GM18517 (cell line): ENCODE results near the gene FBXL22.

Source experiments
- ATAC-seq: cut with Tn5 transposase; IDR thresholded peaks from one replicate; pipeline ENCODE4 v1.9.1; 2021; ENCODE audit warnings: mild to moderate bottlenecking, moderate library complexity; ENCODE audit not compliant: unreplicated experiment

FBXL22 gene, protein sequence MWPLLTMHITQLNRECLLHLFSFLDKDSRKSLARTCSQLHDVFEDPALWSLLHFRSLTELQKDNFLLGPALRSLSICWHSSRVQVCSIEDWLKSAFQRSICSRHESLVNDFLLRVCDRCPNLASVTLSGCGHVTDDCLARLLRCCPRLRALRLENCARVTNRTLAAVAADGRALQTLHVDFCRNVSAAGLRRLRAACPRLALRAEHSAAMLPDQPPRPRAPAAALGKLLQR

DNA sequence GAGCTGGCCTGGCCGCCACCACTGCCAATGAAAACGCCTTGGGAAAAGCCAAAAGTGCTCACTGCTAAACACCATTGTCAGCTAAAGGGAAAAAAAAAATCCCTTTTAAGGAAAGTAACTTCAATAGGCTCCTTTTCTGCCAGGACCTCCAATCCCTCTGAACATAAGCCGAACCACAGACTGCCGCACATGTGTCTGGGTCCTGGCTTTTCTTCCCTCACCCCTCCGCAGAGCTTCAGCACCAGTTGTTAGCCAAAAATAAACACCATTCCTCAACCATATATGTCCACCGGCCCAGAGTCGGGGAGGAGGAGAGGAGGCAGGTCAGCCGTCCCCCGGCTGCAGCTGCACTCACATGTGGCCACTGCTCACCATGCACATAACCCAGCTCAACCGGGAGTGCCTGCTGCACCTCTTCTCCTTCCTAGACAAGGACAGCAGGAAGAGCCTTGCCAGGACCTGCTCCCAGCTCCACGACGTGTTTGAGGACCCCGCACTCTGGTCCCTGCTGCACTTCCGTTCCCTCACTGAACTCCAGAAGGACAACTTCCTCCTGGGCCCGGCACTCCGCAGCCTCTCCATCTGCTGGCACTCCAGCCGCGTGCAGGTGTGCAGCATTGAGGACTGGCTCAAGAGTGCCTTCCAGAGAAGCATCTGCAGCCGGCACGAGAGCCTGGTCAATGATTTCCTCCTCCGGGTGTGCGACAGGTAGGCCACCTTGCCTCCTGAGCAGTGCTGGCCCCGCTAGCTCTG, at the start of gene FBXL22:
Gene FBXL22 (plus strand): TSS at position 350 of the 753 bp plus-strand sequence. CDS start 6 bp downstream, at position 356.
- no peak for ATAC-seq

DNA sequence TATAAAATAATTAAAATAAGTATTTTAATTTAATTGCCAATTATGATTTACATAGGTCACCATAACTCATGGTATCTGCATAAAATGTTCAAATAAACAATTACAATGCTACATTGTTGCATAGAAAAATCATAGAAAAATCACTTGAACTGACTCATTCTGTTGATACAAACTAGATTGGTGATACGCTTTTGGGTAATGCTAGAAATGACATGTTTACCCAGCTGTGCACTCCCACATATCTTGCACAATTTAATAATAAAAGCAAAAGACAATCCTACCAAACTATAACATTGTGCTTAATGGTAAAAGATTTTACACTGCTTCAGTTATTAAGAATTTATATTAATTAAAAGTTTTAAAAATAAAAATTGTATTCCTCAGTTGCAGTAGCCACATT, 45.8 kb upstream of the FBXL22 start:
- ATAC-seq = no peak

DNA sequence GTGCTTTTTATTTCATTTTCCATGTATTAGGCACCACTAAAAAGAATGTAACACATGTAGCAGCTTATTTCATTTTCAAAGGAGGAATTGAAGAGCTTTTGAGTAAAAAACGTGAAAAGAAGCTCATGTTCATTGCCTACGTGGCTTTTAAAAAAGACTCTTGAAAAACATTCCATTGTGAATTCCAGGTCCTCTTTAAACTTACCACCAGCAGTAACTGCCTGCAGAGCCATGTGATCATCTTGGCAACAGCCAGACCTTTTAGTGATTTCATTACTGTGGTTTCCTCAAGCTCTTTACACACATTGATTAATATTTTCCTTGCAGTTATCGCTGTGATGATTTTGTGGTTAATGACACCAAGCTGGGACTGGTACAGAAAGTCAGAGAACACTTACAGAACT, 43.8 kb upstream of the FBXL22 start:
- ATAC-seq = no peak

DNA sequence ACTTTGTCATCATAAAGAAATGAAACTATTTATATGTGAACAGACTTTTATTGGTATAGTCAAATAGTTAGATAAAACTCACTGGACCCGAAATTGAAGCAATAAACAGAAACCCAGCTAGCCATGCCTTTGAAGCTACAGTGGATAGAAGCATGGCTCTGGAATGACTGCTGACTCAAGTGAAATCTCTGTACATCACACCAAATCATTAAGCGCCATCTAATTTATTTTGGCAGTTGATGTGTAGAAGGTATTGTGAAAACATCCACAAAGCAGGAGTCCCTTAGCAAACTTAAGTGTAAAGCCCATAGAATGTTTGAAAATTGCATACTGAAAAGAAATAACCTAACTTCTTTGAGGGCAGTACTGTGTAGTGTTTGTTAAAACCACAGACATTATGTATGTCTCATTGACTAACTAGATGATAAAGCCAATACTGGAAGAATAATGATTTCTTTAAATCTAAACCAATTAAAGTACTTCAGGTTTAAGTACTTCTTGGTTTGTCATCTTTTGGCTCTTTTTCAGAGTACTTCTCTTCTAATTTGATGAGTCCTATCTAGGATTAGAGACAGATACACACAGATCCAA, 42.8 kb upstream of the FBXL22 start:
- ATAC-seq = no peak

DNA sequence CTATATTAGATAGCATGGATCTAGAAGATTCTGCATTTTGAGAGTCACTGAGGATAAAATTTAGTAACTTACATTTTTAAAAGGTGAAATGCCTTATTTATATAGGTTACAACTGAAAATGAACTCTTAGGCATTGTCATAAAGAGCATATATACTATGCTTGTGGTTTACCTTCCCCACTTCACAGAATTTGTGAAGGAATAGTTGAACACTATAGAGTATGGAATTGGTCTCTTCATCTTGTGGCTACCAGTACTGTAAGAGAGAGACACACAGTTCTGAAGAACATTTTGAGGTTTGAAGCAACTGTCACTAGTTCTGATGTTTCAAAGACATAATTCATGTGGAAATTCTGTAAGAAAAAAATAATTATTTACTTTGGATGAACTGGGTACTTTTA, 41.7 kb upstream of the FBXL22 start:
- ATAC-seq = no peak

DNA sequence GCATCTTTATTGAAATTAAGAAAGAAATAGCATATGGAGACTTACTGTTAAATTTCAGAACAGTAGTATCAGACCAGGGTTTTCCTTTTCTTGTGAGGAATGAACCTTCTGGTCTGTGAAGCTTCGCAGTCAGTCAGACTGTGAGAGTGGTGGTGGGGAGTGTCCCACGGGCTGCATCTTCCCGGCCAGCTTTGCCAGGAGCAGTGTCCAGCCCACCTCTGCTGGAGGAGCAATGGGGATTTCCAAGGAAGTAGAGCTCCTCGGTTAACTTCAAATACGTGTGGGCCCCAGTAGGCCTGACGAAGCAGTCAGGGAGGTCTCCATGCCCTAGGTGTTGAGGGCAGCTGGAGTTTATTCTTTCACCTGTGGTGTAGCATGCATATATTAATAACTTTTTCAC, 40.9 kb upstream of the FBXL22 start:
- no peak for ATAC-seq

DNA sequence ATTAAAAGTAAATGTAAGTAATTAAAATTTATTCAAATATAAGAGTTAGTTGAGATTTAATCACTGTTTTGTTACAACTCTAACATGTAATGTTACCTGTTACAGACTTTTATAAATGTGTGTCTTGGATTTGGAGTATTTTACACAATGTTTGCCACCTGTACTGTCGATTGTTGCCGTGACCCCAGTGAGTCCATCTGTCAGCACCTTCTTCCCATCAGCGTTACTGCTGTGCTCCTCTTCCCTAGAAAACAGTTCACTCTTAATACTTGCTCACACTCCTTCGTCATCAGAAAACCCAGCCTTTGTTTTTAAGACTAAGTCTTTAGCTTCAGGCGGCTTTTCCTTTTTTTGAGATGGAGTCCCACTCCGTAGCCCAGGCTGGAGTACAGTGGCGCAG, 40.5 kb upstream of the FBXL22 start:
- ATAC-seq = no peak

DNA sequence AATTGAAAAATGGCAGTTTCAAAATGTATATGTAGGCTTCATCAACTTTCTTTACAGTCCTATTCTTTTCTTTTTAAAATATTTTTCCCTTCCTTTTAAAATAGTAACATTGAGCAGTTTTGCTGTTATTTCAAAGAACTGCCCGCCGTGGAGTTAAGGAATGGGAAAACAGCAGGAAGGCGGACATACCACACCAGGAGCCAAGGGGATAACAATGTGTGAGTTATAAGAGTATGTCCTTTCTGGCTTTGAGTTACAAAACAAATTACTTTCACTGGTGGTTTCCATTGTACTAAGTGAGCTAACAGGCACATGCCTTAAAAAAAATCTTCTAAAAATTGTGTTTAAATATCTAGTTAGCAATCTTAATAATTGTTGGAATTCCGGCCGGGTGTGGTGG, 37.4 kb upstream of the FBXL22 start:
- no peak for ATAC-seq

DNA sequence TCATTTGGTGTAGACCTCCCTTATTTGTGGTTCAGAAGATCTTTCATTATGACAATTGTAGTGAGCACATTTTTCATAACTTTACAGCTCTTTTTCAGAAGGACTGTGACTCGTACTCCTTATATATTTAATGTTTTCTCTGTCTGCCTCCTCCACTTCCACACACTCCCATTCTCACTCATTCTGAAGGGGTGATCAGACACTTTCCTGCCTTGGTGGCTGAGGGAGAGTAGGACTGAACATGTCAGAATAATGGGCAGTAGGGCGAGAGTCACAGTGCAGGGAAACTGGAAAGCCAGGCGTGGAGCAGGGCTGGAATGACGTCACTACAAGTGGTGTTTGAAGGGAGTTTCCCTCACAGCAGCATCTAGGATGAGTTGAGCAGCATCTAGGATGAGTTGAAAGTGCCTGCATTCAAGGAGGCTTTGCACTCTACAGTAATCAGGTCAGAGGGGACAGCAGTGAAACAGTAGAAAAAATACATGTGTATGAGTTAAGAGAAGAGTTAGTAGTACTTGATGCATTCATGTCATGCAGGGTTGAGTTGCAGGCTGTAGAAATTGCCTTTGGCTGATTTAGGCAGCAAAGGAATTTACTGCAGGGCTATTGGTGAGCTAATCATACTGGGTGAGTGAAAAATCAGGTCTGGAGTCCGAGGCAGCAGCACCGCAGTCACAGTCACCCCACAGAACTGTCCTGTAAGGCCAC, 36.3 kb upstream of the FBXL22 start:
- ATAC-seq = no peak

DNA sequence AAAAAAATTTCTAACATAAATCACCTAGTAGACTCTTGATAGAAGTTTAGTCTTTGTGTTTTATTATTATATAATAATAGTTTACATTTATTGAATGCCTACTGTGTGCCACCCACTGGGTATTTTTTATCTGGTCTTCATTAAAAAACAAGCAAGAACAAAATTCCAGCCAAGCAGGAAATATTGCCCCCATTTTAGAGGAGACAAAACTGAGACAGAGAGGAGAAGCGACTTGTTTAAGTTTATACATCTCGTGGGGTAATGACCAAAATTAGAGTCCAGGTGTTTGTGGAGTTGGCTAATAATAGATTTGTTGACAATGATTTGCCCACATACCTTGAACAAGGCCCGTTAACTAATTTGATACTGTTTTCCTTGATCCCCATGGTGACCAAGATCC, 33.1 kb upstream of the FBXL22 start:
- no peak for ATAC-seq

DNA sequence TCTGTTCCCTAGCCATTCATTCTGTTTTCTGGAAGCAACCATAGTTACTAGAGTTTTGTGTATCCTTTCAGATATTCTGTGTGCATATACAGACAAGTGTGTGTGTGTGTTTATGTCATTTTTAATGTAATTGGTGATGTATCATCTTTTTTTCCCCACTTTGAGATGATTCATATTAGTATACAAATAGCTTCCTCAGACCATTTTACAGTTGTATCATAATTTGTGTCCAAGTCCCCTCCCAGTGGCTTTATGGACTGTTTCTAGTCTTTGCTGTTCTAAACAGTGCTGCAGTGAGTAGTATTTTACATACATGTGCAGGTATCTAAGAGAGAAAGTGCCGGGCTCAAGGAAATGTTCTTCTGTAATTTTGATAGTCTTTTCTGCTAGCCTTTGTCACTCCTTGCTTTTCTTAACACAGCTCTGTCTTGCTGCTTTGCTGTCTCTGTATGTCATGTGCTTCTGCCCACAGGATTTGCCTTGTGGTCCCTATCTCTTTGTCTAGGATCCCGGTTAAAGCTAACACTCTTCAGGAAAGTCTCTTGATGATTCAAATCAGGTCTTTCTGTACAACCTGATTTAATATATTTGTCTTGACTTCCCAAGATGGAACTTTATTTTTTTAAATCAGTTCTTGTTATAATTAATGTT, 31.5 kb upstream of the FBXL22 start:
- ATAC-seq = no peak

DNA sequence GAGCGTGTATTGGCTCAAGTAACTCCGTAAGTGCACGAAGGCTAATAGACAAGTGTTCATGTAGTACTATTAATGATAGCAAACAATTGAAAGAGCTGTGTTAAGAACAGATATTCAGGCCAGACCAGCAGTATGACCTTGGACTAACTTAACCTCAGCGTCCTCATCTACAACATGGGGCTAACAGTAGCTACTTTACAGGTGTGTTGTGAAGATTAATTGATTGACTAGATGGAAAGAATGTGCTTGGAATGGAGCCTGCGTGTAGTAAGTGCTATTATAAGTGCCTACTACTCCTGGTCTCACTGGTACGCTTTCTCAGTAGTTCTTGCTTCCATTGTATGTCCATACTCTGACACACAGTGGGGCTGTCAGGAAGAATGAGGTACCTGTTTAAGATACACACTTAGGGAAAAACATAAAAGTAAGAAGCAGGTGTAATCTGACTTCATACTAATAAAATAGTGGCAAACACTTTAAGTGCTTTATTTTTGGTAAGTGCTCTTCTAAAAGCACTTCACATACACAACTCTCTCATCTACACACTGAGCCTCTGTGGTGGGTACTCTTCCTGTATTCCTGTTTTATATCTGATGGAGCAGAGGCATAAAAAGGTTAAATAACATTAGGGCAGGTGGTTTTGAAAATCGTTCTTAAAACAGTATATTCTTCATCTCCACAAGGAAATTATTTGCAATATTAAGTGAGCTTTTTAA, 24.3 kb upstream of the FBXL22 start:
- ATAC-seq = no peak

DNA sequence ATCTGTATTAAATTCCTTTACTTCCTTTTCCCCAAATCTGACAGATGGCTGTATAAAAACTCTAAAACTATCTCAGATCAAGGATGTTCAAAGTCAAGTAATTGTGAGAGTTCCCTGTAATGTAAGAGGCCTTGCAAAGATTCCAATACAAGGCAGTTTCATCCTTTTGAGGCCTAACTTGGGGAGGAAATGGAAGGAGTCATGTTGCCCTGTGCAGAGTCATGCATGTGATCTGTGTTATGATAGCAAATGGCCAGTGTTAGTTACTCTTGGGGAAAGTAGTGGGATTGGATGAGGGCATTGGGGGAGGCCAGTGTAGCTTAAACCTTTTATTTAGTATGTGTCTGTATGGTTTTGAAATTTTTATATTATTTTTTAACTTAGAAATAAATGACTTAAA, 23.7 kb upstream of the FBXL22 start:
- no peak for ATAC-seq

DNA sequence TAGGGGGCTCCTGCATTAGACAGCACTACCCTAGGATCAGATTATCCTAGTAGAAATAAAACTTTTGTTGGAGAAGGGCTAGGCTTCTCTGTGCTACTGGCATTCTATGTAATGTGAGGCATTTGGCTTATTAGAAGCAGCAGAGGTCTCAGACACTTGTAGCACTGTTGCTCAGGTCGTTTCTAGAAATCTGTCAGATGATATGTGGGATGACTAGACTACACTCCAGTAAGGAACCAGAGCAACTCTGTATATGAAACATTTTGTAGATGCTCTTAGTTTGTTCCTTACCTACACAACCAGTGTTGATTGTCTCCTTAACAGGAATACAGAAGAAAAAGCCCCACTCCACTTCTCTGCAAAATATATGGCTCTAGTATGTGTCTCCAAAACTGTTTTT, 21.9 kb upstream of the FBXL22 start:
- no peak for ATAC-seq

DNA sequence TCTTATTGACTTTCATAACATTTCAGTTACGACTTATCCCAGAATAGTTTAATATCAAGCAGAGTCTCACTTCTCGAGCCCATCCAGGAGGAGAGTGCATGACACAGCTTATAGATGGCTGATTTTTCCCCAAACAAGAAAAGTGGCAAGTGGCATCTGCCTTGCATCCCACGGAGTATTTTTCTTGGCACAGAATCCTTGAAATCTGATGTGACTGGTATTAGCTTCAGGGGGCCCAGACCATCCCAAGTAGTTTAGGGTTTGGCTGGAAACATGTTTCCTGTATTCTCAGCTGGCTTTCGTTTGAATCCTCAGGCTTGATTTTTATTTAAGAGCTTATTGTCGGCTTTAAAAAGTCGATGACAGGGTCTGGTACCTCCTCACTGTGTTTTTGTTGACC, 20.7 kb upstream of the FBXL22 start:
- no peak for ATAC-seq

DNA sequence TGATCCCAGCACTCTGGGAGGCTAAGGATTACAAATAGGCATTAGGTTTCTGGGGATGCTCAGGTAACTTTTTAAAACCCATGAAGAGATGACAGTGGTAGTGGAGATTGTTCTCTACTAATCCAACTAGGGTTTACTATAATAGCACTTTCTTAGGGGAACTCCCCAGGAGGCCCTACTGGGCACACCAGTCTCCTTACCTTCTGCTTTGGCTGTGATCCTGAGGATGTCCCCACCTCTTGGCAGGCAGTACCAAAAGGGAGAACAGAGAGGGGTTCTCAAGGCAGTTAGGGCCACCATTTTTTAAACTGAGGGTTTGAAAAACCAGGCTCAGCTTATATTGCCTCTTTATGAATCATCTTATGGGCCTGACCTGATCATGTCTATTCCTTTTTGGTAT, 15.0 kb upstream of the FBXL22 start:
- no peak for ATAC-seq

DNA sequence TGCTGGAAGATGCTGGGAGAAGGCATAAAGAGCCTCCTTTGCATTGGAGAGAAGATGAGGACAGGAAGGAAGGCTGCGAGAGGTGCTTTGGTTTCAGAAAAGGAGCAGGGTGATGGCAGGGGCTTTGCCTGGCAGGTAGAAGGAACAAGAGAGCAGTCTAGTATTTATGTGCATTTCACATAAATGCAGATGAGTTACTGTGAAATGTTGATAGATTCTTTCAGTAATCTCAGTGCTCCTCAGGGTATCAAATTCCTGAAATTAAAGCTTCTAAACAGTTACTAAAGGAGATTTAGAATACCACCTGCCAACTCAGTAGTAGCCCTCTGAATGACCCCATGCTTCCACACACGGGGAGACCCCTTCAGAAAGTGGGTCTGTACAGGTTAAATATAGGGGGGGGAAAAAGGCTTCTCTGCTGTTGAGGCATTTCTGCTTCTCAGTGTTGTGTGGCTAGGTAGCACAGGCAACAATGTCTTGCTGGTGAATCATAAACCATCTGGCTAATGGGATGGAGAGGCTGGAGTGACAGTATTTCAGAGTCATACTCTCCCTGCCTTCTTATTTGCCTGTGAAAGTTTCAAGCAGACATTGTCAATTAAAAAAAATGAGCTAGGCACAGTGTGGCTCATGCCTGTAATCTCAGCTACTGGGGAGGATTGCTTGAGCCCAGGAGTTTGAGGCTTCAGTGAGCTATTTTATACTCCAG, 14.3 kb upstream of the FBXL22 start:
- no peak for ATAC-seq

DNA sequence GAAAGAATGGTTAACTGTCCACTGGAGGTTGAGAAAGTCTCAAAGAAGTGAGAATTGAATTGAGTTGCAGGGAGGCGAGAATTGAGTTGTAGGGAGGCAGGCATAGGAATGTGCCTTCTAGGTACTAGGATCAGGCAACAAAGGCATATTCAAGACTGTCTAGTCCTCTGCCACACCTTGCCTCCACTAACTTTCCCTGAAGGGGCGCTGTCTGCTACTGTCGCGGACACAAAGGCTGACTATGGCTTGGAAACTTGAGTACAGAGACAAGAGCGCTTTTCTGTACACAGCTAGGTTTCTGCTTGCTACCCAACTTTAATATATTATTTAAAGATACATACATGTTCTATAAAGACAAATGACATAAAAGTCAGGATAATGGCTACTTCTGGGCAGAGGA, 10.4 kb upstream of the FBXL22 start:
- ATAC-seq = no peak

DNA sequence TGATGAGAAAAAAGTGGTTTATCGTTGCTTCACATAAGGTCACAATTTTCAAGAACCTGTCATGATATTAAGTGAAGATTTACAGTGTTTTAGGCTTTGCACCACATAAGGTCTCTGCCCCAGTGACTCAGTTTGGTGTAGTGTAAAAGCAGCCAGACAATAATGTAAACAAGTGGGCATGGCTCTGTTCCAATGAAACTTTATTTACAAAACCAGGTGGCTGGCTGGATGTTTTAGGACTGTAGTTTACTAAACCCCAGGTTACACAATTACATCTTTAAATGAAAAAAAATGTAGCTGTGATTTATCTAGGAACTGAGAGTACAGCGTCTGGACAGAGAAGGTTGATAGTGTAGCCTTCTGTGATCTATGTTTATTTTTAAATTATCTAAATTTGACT, 9.7 kb upstream of the FBXL22 start:
- ATAC-seq = no peak

DNA sequence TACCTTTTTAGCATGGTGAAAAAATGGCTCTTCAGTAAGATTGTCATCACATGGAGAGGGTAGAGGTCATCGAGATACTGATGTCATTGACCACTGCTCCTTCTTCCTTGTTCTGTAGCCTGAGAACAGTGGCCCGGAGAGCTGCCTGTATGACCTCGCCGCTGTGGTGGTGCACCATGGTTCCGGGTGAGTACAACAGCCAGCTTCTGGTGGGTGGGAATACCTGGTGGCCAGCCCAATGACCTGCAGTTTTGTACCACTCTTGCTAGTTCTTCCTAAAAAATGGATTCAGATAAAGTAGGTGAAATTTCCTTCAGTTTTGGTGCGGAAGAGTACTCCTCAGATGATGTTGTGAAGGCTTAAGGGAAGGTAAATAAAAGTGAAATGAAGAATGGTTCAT, 8.4 kb upstream of the FBXL22 start:
- ATAC-seq = no peak
